ENCODE data around the gene FEZF1.
"Not testable (repeated sequence)": the region's sequence is repeated elsewhere in the genome, so short reads cannot be mapped to it uniquely, and the experiment has no call there.

The FEZF1 gene

GRCh38 chr7:122307228-122307621, 2.7 kb upstream of the FEZF1 start:
- no peak for DNase-seq (ENCODE audit: low spot score)

GRCh38 chr7:122306320-122307227, 2.0 kb upstream of the FEZF1 start:
- DNase-seq (ENCODE audit: low spot score) = no peak

- DNase-seq (ENCODE audit: low spot score) = no peak
Measured at GRCh38 chr7:122305475-122306319, 1.1 kb upstream of the FEZF1 start.

- DNase-seq (ENCODE audit: low spot score) = no peak
Measured at GRCh38 chr7:122304996-122305421, 459 bp upstream of the FEZF1 start.

- no peak for DNase-seq (ENCODE audit: low spot score)
Measured at GRCh38 chr7:122303531-122304318, 825 bp downstream of the FEZF1 start.

GRCh38 chr7:122302761-122303530, 1.6 kb downstream of the FEZF1 start:
- DNase-seq (ENCODE audit: low spot score) = no peak

GRCh38 chr7:122301858-122302760, 2.4 kb downstream of the FEZF1 start:
- no peak for DNase-seq (ENCODE audit: low spot score)

- no peak for DNase-seq (ENCODE audit: low spot score)
Measured at GRCh38 chr7:122300956-122301833, 3.4 kb downstream of the FEZF1 start.

- no peak for DNase-seq (ENCODE audit: low spot score)
Measured at GRCh38 chr7:122300211-122300932, 4.2 kb downstream of the FEZF1 start.

GRCh38 chr7:122299624-122300210, 4.8 kb downstream of the FEZF1 start:
- DNase-seq (ENCODE audit: low spot score) = no peak

- DNase-seq (ENCODE audit: low spot score) = no peak
Measured at GRCh38 chr7:122298618-122299017, 5.9 kb downstream of the FEZF1 start.

GRCh38 chr7:122298131-122298530, 6.4 kb downstream of the FEZF1 start:
- no peak for DNase-seq (ENCODE audit: low spot score)

GRCh38 chr7:122291189-122291588, 13.4 kb downstream of the FEZF1 start:
- no peak for DNase-seq (ENCODE audit: low spot score)

GRCh38 chr7:122290476-122290875, 14.1 kb downstream of the FEZF1 start:
- DNase-seq (ENCODE audit: low spot score) = no peak

GRCh38 chr7:122289426-122289825, 15.1 kb downstream of the FEZF1 start:
- no peak for DNase-seq (ENCODE audit: low spot score)

GRCh38 chr7:122284608-122285007, 19.9 kb downstream of the FEZF1 start:
- DNase-seq (ENCODE audit: low spot score) = not testable (repeated sequence)

- no peak for DNase-seq (ENCODE audit: low spot score)
Measured at GRCh38 chr7:122273117-122273516, 31.4 kb downstream of the FEZF1 start.

- DNase-seq (ENCODE audit: low spot score) = no peak
Measured at GRCh38 chr7:122269241-122269640, 35.3 kb downstream of the FEZF1 start.

Data from AG08396 (cell line).